ENCODE data around the gene WWC2. TPM values are rescaled to one million over a fixed set of nuclear protein-coding genes. Genes with fewer than 3 reads are reported as not detected.

Gene WWC2
- total RNA-seq, 1 experiment from 2014 or later: 80.3 TPM

GRCh38 chr4:183304067-183304466, 205.0 kb downstream of the WWC2 start:
- ChIA-PET POLR2A (no interaction called here), CTCF (no interaction called here)
- H3K36me3 ChIP-seq (ENCODE audit: control insufficient read depth, insufficient read depth, low read length): peaks cover 8% of the 10 kb centered on the region; the same call in 1 of the 2 replicates
- TF ChIP-seq SIN3A (IDR thresholded peaks at IDR 0.05; ENCODE audit: borderline replicate concordance, insufficient read depth, low read depth, low read length) (no peak), POLR2AphosphoS5 (IDR thresholded peaks at IDR 0.05; ENCODE audit: low read depth, low read length) (no peak), TCF7L2 (IDR thresholded peaks at IDR 0.05; ENCODE audit: low read depth, low read length) (no peak), CTCF (IDR thresholded peaks at IDR 0.05) (no peak), REST (IDR thresholded peaks at IDR 0.05; ENCODE audit: insufficient read depth in 1 of 2, low read depth in 2 of 2, low read length in 1 of 2) (no peak)
- no peaks in the 10 kb centered on the region for H3K4me1 ChIP-seq (ENCODE audit: control insufficient read depth, insufficient read depth, low read length)
- H3K9me3 ChIP-seq (ENCODE audit: control insufficient read depth, insufficient read depth, low read depth, low read length): no peaks in the 10 kb centered on the region
- no peaks in the 10 kb centered on the region for H3K27me3 ChIP-seq (ENCODE audit: control insufficient read depth, insufficient read depth, low read length)
- no peak overlapping the region for H3K27ac ChIP-seq (ENCODE audit: low read length)
- H3K4me3 ChIP-seq (ENCODE audit: low read depth in 2 of 2, low read length in 2 of 2): no peak overlapping the region
- BruUV-seq (replicated peaks): no TSS peak
- in situ Hi-C loops (cut with HindIII; ENCODE audit: low pct_unique_long_range_greater_than_20kb, low sequenced_read_pairs) (no loop called here), intact Hi-C loops (cut with micrococcal nuclease; ENCODE audit: unreplicated experiment) (loop anchor here (10.0 kb wide), 1 partner anchor 91 kb away; no protein-coding TSS in a partner anchor)
- ATAC-seq (no peak), DNase-seq (ENCODE audit: low read depth, low spot score) (no peak)

- intact Hi-C loops (cut with micrococcal nuclease; ENCODE audit: unreplicated experiment): loop anchor here (10.0 kb wide), 1 partner anchor 90 kb away; no protein-coding TSS in a partner anchor
- H3K27ac ChIP-seq (ENCODE audit: low read length): no peak overlapping the region
- in situ Hi-C loops (cut with HindIII; ENCODE audit: low pct_unique_long_range_greater_than_20kb, low sequenced_read_pairs): no loop called here
- H3K4me3 ChIP-seq (ENCODE audit: low read depth in 2 of 2, low read length in 2 of 2): no peak overlapping the region
- TF ChIP-seq POLR2AphosphoS5 (IDR thresholded peaks at IDR 0.05; ENCODE audit: low read depth, low read length) (no peak), SIN3A (IDR thresholded peaks at IDR 0.05; ENCODE audit: borderline replicate concordance, insufficient read depth, low read depth, low read length) (no peak), TCF7L2 (IDR thresholded peaks at IDR 0.05; ENCODE audit: low read depth, low read length) (no peak), REST (IDR thresholded peaks at IDR 0.05; ENCODE audit: insufficient read depth in 1 of 2, low read depth in 2 of 2, low read length in 1 of 2) (no peak), CTCF (IDR thresholded peaks at IDR 0.05) (no peak)
- no TSS peak for BruUV-seq (replicated peaks)
- H3K4me1 ChIP-seq (ENCODE audit: control insufficient read depth, insufficient read depth, low read length): no peaks in the 10 kb centered on the region
- H3K36me3 ChIP-seq (ENCODE audit: control insufficient read depth, insufficient read depth, low read length): peaks cover 8% of the 10 kb centered on the region; the same call in 1 of the 2 replicates
- ChIA-PET CTCF (no interaction called here), POLR2A (no interaction called here)
- no peaks in the 10 kb centered on the region for H3K27me3 ChIP-seq (ENCODE audit: control insufficient read depth, insufficient read depth, low read length)
- ATAC-seq (no peak), DNase-seq (ENCODE audit: low read depth, low spot score) (no peak)
- no peaks in the 10 kb centered on the region for H3K9me3 ChIP-seq (ENCODE audit: control insufficient read depth, insufficient read depth, low read depth, low read length)
These were observed 205.5 kb downstream of the WWC2 start for GRCh38 chr4:183304538-183304937.
